HG02763 (cell line): ENCODE data around the gene DBR1.

Experiments
- ATAC-seq: cut with Tn5 transposase; IDR thresholded peaks from one replicate; pipeline ENCODE4 v1.9.1; 2021; ENCODE audit warnings: mild to moderate bottlenecking, moderate library complexity; ENCODE audit not compliant: unreplicated experiment

DBR1 gene

GRCh38 chr3:138174421-138175131 lies at the start of gene DBR1:
DBR1 (minus strand) TSS chr3:138174921; CDS start chr3:138174795, 126 bp downstream.
- ATAC-seq = peak; percentile 92

- no peak for ATAC-seq
Observed at GRCh38 chr3:138222942-138223287, 48.2 kb upstream of the DBR1 start.

GRCh38 chr3:138222131-138222941 lies 47.6 kb upstream of the DBR1 start:
- no peak for ATAC-seq

GRCh38 chr3:138220788-138221187 lies 46.1 kb upstream of the DBR1 start:
- no peak for ATAC-seq

GRCh38 chr3:138220242-138220641 lies 45.5 kb upstream of the DBR1 start:
- ATAC-seq = no peak

- ATAC-seq = no peak
Observed at GRCh38 chr3:138219255-138219654, 44.5 kb upstream of the DBR1 start.

- ATAC-seq = no peak
Observed at GRCh38 chr3:138213398-138214085, 38.8 kb upstream of the DBR1 start.

GRCh38 chr3:138210528-138210927 lies 35.8 kb upstream of the DBR1 start:
- no peak for ATAC-seq

GRCh38 chr3:138206196-138206595 lies 31.5 kb upstream of the DBR1 start:
- ATAC-seq = no peak

- no peak for ATAC-seq
Observed at GRCh38 chr3:138205527-138205926, 30.8 kb upstream of the DBR1 start.

- no peak for ATAC-seq
Observed at GRCh38 chr3:138203938-138204337, 29.2 kb upstream of the DBR1 start.

GRCh38 chr3:138202945-138203701 lies 28.4 kb upstream of the DBR1 start:
- no peak for ATAC-seq

GRCh38 chr3:138200424-138200823 lies 25.7 kb upstream of the DBR1 start:
- no peak for ATAC-seq

GRCh38 chr3:138199851-138200250 lies 25.1 kb upstream of the DBR1 start:
- no peak for ATAC-seq

- no peak for ATAC-seq
Observed at GRCh38 chr3:138197524-138197923, 22.8 kb upstream of the DBR1 start.

- no peak for ATAC-seq
Observed at GRCh38 chr3:138197058-138197457, 22.3 kb upstream of the DBR1 start.

- ATAC-seq = no peak
Observed at GRCh38 chr3:138196023-138196422, 21.3 kb upstream of the DBR1 start.

- no peak for ATAC-seq
Observed at GRCh38 chr3:138195481-138195880, 20.8 kb upstream of the DBR1 start.

GRCh38 chr3:138188013-138188730 lies 13.5 kb upstream of the DBR1 start:
- no peak for ATAC-seq

- ATAC-seq = peak; percentile 57
Observed at GRCh38 chr3:138187296-138188012, 12.7 kb upstream of the DBR1 start, which contains the start of gene ARMC8. ARMC8 (plus strand) TSS chr3:138187301; CDS start chr3:138187555, 254 bp downstream.
